HS-27A (cell line): ENCODE results near the gene CEP78.

Source experiments
- DNase-seq: peaks from one replicate; pipeline ENCODE4 v3.0.0-alpha.2; 2012; ENCODE audit warnings: low read depth, missing footprints

CEP78 gene

DNA sequence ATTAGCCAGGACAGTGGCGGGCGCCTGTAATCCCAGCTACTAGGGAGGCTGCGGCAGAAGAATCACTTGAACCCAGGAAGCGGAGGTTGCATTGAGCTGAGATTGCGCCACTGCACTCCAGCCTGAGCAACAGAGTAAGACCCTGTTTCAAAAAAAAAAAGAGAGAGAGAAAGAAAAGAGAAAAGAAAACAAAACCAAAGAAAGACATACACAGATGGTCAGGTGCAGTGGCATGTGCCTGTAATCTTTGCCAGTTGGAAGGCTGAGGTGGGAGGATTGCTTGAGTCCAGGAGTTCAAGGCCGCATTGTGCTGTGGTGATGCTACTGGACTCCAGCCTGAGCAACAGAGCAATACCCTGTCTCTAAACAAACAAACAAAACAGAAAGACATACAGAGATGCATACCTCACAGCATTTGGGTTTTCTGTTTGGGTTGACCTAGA lies 51.1 kb downstream of the CEP78 start:
- no peak for DNase-seq

DNA sequence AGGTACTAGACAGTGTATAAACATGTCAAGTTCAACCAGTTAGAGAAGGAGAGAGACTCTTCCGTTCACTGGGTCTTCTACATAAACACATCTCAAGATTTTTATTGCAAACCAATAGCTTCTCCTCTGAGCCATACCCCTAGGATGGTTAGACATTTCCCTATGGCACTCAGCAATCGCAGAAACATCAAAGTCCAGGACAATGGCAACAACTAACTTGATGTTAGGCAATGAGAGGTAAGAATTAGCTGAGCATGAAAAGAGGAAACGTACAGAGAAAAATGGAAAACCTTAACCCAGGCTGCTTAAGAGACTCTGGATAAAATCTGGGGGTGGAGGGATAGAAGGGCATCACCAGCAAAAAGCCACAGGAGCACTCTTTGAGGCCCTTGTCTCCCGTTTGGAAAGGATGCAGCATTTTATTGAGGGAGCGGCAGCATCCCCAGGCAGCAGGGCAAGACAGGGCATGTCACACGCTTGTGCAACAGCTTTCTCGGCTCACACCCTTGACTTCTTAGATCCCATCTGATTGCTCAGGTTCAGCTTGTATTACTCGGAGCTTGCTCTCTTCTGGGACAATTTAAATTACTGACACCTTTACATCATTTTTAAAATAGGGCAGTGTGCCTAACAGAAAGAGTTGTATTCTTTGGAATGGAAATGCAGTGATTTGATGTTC lies 52.5 kb downstream of the CEP78 start:
- DNase-seq = no peak

DNA sequence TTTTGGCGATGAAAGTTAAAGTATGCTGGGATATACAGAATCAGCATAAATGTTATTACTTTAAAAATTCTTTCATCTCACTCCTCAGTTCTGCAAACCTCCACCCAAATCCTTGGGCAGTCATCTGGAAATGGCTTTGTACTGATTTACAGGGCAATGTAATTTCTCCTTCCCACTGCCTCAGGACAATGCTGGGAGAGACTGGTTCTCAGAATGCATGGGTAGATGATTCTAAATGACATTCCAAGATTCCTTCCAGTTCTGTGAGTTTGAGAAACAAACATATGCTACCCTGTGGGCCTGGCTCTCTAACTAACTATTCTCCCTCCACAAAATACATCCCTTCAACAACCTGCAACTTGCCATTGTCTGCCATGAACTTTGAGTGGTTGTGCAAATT lies 53.6 kb downstream of the CEP78 start:
- no peak for DNase-seq

DNA sequence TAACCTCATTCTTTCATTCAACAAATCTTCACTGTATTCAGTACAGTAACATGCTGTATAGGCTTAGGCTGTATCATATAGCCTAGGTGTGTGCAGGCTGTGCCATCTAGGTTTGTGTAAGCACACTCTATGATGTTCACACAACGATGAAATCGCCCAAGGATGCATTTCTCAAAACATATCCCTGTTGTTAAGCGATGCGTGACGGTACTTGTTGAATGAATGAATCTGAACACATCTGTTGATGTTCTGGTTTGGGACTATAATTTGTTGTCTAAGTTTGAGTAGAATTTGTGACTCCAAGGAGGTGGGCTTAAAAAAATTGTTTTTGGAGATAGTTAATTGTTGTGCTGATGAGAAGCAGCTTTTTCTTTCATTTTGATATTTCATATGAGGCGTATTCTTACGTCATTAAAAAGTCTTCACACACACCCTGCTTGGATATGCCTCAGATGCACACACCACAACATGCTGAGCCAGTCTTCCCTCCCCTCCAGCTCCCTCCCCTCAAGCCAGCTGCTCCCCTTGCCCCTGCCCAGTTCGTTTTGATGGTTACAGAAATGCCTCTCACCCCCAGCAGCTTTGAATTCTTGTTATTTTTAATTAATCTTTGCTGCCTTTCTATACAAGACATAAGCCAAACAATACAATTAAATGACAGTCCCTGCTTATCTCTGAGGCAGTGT lies 55.5 kb downstream of the CEP78 start:
- no peak for DNase-seq

DNA sequence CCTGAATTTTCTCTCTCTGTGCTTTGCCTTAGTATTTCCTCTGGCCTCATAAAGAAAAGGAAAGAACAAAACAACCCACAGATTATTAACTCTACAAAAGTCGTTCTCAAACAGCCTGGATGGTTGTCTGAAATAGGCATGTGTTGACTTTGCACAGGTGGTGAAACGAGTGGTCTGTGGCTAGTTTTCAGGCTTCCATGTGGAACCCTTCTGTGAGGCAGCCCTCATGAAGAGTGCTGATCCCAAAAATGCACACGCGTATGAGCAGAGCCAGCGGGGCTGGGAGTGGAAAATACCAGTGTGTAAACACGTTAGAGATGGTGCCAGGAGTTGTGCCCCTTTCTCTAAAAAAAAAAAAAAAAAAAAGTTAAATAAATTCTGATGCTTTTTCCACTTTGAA lies 56.2 kb downstream of the CEP78 start:
- no peak for DNase-seq

DNA sequence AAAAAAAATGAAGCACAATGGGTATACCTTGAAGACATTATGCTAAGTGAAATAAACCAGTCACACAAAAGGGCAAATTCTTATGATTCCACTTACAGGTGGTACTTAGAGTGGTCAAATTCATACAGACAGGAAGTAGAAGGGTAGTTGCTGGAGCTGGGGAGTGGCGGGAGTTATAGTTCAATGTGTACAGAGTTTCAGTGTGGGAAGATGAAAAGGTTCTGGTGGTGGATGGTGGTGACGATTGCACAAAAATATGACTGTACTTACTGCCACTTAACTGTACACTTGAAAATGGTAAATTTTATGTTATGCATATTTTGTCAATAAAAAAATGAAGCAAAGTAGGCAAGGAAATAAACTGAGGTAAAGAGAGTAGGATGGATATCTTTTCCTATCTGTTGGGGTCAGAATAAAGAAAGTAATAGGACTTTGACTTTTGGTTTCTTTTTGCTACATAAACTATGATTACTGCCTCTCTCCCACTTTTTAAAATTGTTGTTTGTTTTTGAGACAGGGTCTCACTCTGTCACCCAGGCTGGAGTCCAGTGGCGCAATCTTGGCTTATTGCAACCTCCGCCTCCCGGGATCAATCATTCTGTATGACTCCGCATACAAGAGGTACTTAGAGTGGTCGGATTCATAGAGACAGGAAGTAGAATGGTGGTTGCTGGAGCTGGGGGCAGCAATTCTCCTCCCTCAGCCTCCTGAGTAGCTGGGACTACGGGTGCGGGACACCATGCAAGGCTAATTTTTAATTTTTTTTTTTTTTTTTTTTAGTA lies 57.0 kb downstream of the CEP78 start:
- DNase-seq = no peak

DNA sequence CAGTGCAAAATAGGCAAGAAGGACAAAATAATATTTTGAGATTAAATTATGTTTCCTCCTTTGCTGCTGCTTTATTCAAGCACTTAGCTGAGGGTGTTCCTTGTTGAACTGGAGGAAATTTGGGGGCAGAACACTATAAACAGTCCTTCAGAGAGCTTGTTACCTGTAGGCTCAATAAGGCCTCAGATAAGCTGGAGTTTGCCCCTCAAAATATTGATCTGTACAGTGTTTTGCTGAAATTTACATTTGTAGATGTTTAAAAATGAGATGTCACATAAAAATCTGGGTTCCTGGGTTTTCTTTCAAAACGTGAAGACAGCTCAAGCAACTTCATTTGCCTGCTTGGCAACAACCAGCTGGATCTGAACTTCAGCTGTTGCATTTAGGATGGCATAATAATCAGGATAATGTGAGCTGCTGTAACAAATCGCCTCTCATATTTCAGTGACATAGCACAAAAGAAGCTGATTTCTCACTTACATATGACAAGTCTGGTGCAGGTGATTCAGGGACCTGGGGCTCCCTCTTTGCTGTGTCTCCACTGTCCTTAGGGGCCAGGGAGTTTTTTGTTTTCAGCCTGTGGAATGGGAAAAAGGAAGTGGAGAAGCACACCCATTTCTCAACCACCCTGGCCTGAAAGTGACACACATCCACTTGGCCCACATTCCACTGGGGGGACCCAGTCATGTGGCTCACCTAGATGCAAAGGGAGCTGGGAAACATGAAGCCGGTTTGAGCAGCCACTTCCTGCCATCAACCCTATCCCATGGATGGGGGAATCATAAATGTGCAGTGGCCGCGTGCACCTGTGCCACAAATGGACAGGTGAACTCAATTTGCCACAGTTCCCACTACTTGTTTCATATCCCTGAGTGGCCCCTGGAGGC lies 58.7 kb downstream of the CEP78 start:
- DNase-seq = no peak

DNA sequence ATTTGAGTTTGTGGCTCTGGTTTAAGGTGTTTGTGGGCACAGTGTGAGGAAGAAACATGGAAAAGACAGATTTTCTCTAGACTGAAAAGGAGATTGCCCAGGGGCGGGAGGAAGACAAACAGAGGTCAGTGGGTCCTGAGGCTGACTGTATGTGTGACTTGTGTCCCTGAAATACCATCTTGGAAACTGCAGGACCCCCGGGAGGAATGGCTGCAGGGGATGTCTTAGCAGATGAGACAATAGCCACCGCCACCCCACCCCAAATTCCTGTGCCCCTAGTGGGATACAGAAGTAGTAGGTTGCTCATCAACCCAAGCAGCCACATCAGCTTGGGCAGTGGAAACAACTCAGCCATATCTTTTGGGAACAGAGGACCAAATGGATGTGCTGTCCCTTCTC lies 59.3 kb downstream of the CEP78 start:
- DNase-seq = no peak

DNA sequence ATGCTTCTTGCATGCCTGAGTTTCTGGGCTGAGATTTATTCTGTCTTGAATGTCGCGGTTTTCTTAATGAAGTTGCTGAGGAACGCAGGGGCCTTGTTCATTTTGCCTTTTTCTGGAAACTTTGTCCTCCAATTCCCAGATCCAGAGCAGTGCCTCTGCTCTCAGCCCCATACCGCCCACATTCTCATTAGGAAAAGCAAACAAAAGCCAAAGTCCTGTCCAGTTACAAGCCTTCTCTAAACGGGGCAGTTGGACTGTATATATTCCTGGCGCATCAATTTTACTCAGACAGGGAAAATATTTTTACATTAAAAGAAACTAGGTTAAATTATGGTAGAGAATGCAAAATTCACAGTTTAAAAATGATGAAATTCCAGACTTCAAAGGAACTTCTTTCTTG lies 59.9 kb downstream of the CEP78 start:
- DNase-seq = no peak

DNA sequence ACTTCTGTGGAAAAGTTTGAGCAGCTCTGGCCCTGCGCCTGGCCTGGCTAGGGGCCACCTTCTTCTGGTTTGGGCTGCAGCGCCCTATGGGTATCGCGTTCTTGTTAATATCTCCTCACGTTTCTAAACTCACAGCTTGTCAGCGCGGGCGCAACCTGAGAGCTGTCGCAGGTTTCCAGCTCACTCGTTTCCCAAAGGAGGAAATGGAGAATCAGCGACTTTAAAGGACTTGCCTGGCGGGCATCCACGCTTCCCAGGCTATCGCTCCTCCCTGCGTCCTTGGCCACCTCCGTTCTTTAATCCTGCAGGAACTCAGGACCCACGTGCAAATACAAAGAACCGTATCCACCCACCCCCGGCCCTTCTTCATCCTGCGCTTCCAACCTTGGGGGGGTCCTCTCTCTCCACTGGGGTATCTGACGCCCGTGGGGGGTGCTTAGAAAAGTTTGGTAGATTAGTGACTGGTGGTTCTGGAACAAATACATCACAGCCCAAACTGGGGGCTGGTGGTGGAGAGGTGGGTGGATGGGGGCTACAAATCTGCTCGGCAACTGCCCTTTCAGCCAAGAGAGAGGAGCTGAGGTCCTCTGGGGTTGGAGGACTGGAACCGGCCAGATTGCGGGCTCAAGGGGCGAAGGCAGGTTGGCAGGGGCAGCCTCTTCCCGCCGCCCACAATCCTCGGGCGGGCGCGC lies 60.5 kb downstream of the CEP78 start:
- DNase-seq = peak; percentile 23

DNA sequence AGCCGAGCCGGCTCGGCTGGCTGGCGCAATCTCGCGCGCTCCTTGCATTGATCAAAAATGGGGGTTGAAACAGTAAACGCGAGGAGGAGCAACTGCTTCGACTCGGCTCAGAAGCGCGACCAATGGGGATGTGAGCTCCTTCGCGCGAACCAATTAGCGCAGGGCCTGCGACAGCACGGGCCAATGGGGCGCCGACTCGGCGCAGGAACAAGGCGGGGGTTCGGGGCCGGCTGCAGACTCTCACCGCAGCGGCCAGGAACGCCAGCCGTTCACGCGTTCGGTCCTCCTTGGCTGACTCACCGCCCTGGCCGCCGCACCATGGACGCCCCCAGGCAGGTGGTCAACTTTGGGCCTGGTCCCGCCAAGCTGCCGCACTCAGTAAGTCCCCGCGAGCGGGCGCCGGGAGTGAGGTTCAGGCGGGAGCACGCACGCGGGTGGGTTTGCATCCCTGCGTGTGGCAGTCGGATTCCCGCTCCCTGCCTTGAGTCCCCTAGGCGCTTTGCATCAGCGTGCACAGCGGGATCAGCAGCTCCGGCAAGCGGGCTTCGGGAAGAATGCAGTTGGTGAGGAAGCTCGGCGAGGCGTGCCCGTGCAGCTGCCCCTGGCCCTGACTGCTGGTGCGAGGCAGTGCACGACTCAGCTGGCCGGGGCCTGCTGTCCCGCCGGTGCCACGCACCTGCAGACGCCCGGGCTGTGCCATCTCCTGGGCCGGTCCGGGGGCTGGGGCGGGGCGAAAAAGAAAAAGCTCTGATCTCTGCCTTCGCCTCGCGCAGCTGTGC lies 61.2 kb downstream of the CEP78 start, which contains the start of gene PSAT1:
TSS of gene PSAT1 (plus strand) at position 233 of the 779 bp plus-strand sequence. CDS start at position 319, 86 bp downstream.
- peak; percentile 94 for DNase-seq

DNA sequence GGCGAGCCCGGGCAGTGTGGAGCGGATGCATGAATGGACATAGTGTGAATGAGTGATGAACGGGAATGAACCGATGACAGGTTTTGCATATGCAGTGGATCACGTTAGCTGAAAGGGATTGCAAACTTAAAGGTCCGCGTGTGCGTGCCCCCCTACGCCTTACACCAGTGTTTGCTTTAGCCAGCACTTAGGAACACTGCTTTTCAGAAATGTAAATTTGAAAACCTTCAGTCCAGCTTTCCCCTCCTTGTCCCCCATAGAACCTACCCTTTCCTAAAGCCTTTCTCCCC lies 61.7 kb downstream of the CEP78 start:
- peak; percentile 15 for DNase-seq

DNA sequence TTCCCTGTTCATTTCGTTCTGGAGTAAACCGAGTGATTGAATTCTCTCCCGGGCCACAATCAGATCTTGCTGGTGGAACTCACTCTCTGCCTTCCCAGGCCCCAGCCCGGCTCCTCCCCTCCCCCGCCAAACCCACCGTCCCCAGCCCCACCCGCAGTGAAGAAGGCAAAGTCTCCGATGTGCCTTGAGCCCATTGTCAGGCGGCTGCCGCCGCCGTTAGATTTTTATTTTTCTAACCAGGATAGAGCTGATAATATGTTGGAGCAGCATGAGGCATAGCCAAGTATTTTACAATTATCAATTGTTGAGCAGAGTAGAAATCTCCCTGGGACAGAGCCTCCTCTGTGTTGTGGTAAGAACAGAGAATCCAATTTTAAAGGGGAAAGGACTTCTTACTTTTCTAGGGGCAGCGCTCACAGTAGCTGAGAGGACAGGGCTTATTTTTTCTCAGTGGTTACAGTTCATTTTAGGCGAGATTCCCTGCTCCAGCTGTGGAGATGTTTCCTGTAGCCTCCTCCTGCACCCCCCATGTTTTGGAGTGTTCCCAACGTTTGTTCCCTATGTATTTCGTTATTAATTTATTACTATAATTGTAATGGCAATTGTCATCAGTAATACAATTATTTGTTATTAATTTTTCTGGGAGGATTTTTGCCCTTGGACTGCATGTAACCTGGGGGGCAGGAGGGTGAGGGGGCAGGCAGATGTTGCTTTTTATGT lies 62.3 kb downstream of the CEP78 start:
- DNase-seq = no peak

DNA sequence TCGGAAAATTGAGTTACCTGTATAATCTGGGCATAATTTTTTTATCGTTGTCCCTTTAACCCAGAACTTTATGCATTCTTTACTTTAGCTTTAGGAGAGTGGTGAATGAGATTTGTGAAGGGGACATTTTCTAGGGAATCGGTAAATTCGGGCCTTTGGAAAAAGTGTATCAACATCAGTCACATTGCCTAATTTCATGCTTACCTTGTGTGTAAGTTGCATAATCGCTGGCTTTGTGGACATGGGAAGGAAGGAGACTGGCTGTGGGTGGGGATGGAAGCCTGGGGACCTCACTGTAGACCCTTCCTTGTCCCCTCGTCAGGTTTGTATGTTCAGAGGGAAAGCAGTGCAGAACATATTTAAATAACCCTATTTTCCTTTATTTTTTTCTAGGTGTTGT lies 64.3 kb downstream of the CEP78 start:
- DNase-seq = no peak

DNA sequence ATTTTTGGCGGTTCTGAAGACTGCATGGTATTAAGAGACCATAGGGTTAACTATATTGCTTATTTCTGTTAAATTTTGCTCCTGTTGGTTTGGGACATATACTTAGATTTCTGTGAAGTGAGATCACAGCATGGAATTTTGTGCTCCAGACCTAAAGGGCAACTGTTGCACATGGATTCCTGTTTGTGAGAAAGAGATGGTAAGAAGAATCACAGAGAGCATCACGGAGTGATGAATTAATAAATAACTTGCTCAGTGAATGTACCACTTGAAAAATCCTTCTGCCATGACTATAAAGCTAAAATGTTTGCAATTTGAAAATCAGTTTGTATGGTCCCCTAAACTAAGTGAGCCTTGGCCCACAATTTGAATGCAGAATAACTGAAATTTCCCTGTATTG lies 65.6 kb downstream of the CEP78 start:
- no peak for DNase-seq

DNA sequence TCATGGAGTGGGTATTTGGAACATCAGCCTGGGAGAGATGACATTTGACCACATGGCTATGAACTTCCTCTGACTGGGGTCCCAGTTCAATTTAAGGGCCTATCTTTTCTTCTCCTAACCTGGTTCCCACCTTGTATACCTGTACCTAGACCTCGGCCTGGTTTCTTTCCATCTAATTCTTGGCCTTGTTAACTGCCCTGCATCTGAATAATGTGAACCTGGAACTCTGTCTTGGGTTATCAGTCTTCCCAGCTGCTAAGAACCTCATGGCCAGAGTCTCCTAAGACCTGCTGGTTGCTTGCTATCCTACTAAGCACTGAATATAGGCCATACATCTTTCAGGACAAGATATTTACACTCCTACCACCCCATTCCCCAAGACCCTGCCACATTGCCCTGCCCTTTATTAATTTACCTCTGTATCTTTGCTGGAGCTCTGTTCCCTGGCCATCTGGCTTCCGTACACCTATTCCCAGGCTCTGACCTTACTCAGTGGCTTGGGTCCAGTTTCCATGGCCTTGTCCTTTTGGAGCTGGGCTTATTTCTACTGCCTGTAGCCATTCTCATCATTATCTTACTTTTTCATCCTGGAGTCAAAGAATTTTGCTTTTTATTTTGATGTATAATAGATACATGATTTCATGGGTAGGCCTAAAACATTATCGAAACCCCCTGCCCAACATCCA lies 67.6 kb downstream of the CEP78 start:
- DNase-seq = no peak

DNA sequence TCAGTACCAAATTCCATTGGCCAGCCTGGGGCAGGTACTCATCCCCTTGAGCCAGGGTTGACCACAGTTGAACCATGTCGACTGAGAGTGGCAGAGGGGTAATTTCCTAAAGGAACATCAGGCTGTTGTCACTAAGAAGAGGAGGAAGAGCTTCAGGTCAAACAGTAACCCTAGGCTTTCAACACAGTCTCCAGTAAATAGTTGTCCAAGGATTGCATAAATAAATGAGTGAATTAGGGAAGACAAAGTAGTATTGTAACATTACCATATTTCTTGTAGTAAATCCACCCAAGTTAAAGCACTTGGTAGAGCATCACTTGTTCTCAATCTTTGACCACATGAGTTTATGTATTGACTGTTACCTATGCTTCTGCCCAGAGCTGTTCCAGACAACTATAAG lies 68.5 kb downstream of the CEP78 start:
- DNase-seq = no peak

DNA sequence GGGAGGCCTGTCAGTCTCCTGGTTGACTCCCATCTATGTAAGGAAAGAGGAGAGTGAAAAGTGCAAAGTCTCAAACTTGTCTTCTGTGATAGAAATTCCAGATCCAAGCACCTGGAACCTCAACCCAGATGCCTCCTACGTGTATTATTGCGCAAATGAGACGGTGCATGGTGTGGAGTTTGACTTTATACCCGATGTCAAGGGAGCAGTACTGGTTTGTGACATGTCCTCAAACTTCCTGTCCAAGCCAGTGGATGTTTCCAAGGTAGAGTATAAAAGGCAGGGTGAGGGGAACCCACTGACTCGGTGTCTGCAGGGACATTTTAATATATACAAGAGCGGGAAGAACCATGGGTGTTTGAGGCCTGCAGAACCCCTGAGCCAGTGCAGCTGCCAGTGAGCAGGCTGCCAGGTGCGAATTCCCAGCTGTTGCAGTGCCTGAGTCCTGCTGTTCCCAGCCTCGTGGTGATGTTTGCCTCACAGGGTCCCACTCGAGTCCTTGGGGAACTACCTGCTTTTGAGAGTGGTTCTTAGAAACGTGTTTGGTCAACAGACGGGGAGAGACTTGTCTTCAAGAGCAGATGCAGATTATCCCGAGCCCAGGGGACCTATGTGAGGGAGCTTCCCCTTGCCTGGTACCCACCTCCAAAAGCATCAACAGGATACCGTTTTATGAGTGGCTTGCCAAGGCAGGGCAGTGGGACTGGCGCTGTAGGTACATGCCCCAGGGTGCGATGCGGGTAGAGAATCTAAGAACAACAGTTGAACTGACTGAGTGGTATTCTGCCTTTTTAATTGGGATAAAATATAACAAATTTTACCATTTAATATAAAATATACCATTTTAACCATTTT lies 70.6 kb downstream of the CEP78 start:
- DNase-seq = no peak

DNA sequence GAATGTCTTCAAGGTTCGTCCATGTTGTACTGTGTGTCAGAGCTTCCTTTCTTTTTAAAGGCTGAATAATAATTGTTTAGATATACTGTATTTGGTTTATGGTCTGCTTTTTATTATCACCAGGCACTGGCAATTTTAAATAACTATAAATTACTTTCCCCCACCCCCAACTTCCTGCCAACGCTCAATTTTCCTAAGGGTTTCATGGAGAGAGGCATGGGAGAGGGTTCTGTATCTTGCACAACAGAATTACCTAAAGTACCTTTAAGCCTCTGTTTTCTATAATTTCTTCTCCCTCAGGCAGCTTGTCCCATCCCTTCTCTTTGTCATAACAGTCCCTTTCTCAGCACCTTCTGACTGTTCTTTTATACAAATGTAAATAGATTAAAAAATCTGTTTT lies 71.5 kb downstream of the CEP78 start:
- DNase-seq = no peak
